ENCODE results near the gene DIAPH2.

DNA sequence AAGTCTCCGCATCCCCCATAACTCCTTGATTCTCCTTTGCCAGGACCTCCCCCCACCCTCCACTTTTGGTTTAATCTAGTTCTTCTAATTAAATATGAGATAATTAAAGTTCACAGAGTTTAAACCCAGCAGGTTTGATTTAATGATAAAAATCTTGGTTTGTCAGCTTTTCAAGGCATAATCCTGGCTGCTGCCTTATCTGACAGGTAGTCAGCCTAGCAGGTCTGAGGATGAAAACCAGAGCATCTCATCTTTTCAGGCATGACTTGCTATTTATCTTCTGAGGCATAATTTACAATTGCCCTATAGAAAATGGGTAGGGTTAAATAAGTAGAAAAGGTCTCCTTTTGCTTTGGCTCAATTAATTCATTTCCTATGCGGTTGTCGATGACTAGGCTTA lies 790.3 kb downstream of the DIAPH2 start:
- TF ChIP-seq, protein P1, sequence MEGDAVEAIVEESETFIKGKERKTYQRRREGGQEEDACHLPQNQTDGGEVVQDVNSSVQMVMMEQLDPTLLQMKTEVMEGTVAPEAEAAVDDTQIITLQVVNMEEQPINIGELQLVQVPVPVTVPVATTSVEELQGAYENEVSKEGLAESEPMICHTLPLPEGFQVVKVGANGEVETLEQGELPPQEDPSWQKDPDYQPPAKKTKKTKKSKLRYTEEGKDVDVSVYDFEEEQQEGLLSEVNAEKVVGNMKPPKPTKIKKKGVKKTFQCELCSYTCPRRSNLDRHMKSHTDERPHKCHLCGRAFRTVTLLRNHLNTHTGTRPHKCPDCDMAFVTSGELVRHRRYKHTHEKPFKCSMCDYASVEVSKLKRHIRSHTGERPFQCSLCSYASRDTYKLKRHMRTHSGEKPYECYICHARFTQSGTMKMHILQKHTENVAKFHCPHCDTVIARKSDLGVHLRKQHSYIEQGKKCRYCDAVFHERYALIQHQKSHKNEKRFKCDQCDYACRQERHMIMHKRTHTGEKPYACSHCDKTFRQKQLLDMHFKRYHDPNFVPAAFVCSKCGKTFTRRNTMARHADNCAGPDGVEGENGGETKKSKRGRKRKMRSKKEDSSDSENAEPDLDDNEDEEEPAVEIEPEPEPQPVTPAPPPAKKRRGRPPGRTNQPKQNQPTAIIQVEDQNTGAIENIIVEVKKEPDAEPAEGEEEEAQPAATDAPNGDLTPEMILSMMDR (IDR thresholded peaks at IDR 0.05): no peak
- TF ChIP-seq POLR2A (IDR thresholded peaks at IDR 0.05) (no peak), POLR2AphosphoS5 (IDR thresholded peaks at IDR 0.05) (no peak)

Measured in breast epithelium (tissue), 3 donors.